Measurements from ENCODE around the gene ENO4. TPM values are rescaled to one million over a fixed set of nuclear protein-coding genes. Genes with fewer than 3 reads are reported as not detected.

Gene ENO4
- polyA plus RNA-seq, 4 donors = 2.2 to 3.8 (median 2.8) TPM

GRCh38 chr10:116866066-116866465 is 16.8 kb downstream of the ENO4 start:
- no peak for DNase-seq (ENCODE audit: low read depth in 4 of 4, low spot score in 2 of 4)

DNA sequence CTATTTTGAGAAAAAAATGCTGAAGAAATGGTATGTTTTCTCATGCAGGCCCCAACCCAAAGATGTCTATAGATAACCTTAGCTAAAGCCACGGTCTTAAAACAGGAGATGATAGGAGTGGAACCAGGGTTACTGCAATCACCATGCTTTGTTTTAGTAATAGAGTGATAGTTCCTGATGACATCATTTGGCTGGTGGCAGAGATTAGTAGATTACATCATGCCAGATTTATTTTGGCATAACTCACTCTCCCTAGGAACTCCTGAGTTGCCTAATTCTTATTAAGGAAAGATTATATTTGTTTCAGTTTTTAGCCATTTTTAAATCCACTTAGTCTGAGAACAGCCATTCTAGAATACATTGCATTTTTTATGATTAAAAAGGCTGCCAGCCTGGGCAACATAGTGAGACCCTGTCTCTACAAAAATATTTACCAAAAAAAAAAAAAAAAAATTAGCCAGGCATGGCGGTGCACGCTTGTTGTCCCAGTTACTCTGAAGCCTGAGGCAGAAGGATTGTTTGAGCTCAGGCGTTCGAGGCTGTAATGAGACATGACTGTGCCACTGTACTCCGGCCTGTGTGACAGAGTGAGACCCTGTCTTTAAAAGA is 17.8 kb downstream of the ENO4 start:
- no peak for DNase-seq (ENCODE audit: low read depth in 4 of 4, low spot score in 2 of 4)

DNA sequence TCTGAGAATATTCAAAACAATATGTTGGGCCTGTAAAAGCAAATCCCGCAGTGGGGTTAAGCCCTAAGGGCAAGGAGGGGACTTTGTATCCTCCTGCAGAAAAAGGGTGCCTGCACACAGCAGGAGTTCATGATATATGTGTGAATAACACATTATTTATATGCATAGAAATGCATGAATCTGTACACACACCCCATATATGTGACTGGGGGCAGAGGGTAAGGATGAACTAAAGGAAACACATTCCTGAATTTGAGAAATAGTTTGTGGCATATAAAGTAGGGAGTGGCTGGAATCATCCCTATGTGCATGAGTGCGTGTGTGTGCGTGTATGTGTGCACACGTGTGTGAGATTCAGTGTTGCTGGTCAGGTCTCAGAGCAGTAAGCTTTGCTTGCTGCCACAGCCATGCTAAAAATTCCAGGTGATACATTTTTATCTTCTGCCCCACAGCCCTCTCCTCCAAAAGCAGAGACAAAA is 18.9 kb downstream of the ENO4 start:
- no peak for DNase-seq (ENCODE audit: low read depth in 4 of 4, low spot score in 2 of 4)

GRCh38 chr10:116868722-116869121 is 19.4 kb downstream of the ENO4 start:
- DNase-seq (ENCODE audit: low read depth in 4 of 4, low spot score in 2 of 4) = no peak

GRCh38 chr10:116870949-116871348 is 21.6 kb downstream of the ENO4 start:
- no peak for DNase-seq (ENCODE audit: low read depth in 4 of 4, low spot score in 2 of 4)

DNA sequence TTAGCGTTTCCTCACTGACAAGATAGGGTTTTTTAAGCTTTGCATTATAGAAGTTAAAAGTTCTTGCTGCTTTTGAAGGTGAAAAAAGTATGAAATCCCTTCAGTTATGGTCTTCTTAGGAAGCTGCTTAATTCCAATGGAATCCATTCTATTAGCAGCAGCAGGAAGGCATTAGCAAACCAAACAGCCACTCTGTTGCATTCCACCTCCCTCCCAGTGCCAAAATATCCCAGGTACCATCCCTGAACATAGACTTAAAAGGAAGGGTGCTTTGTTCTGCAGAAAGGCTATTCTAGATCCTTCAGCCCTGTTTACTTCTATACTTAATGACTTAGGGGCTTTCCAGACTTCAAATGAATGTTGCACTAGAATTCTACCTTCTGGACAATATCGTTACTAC is 23.8 kb downstream of the ENO4 start:
- DNase-seq (ENCODE audit: low read depth in 4 of 4, low spot score in 2 of 4) = no peak

DNA sequence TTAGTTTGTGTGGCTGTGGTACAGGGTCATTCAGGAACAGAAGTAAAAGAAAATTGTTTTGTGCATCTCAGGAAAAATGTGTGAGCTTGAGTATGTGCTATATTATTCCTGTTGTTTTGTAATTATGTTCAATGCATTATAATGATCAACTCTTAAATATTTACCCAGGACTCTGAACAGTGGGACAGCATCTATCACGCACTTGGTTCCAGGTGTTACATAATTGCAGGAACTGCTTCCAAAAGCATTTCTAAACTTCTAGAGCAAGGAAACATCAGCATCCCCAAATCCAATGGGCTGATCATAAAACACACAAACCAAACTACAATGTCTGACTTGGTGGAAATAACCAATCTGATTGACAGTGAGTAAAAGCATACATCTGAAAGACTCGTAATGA is 26.6 kb downstream of the ENO4 start:
- DNase-seq (ENCODE audit: low read depth in 4 of 4, low spot score in 2 of 4) = no peak

DNA sequence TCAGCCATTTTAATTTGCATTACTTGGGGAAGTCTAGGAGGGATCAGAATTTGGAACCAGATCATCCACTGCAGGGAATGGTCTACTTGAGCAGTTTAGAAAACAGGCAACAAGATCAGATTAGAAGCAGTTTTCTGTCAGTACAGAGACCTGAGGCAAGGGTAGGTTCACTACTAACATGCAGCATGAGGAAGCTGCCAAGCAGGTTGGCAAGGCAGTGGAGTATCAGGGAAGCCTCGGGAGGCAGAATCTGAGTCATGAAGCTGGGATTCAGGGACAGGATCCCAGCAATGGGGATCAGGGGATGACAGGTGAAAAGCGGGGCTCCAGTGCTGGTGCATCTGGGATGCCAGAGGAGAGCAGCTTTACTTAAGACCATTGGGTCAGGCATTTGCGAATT is 28.1 kb downstream of the ENO4 start:
- DNase-seq (ENCODE audit: low read depth in 4 of 4, low spot score in 2 of 4) = no peak

DNA sequence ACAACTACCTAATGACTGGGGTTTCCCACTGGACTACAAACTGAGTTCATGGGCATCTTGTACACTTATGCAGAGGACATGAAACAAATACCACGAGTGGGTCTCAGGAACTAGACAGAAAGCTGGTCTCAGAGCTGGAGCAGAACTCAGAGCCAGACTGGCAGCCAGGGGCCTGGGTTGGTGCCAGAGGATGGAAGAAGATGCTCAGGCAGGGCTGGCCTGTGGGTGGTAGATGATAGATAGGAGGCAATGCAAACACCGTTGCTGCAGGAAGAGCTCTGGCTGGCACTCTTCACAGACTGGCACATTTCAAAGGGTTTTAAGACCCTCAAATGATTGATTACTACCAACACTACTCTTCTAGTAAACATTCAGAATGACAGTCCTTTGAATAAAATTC is 28.8 kb downstream of the ENO4 start:
- DNase-seq (ENCODE audit: low read depth in 4 of 4, low spot score in 2 of 4) = no peak

- DNase-seq (ENCODE audit: low read depth in 4 of 4, low spot score in 2 of 4) = no peak
These were observed 30.5 kb downstream of the ENO4 start for GRCh38 chr10:116879817-116880216.

DNA sequence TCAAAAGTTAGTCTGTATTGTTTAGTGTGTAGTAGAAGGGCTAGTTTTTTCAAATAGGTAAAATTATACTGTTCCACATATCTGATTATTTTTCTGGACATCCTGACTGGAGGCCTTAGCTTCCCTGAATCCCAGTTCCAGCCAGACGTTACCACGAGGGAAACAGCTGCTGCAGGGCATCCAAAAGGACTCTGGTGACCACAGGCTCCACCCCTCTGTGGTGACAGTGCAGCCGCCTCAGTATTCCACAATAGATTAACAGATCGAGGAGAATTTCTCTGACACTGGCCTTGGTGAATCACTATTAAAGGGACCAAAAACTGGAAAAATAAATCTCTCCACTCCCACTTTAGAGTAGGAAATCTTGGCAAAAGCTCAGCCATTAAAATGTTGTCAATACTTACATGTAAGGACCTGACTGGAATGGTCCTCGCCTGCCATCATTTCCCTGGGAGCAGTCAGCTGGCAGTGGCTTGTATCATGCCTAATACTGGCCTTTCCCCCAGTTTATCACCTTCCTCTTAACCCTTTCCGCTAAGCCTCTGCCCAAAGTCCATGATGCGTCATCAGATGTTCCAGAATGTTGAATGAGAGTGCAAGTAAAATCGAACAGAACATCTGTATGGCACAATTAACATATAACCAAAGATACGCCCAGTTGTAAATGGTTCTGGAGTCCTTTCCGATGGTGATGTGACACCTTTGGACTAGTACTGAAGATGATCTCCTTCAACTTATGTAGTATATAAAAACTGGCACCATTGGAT is 31.6 kb downstream of the ENO4 start:
- DNase-seq (ENCODE audit: low read depth in 4 of 4, low spot score in 2 of 4) = no peak

DNA sequence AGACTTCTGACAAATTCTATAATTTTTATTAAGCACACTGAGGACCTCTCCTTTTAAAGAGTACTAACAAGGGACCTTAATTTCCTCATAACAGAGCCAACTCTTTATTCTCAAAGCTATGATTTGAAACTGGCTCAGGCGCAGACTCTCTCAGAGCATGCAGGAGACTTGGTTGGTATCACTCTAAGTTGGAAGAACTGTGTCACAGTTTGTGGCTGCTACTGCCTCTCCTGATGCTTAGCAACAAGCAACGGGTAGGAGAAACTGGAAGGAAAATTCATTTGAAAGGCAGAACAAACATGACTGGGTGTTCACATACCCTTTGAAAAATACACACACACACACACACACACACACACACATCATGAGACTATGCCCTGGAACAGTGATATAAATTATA is 33.3 kb downstream of the ENO4 start:
- DNase-seq (ENCODE audit: low read depth in 4 of 4, low spot score in 2 of 4) = no peak

GRCh38 chr10:116886772-116887171 is 37.5 kb downstream of the ENO4 start:
- no peak for DNase-seq (ENCODE audit: low read depth in 4 of 4, low spot score in 2 of 4)

GRCh38 chr10:116888380-116889055 is 39.2 kb downstream of the ENO4 start:
- no peak for DNase-seq (ENCODE audit: low read depth in 4 of 4, low spot score in 2 of 4)

DNA sequence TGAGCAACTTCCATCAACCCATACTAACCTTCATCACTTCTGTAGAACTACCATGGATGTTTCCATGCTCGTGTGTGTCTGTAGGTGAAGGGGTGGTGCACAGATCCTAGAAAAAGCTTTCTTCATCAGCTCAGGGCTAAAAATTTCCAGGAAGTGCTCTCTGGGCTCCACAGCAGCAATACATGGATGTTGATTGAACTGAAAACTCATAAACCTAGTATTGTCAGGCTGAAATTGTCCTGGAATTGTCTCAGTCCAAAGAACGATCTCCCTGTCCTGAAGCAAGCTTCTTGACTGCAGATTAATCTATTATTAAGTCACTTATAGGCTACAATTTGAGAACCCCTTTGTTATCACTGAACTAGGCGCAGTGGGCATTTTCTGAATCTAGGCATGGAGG is 39.8 kb downstream of the ENO4 start:
- DNase-seq (ENCODE audit: low read depth in 4 of 4, low spot score in 2 of 4) = no peak

- peak in 2 of 4 donors; percentile 48 to 59 for DNase-seq (ENCODE audit: low read depth in 4 of 4, low spot score in 2 of 4)
These were observed 41.9 kb downstream of the ENO4 start for GRCh38 chr10:116891208-116891607.

GRCh38 chr10:116892907-116893685 is 43.8 kb downstream of the ENO4 start:
- peak in 2 of 4 donors; percentile 31 to 46 for DNase-seq (ENCODE audit: low read depth in 4 of 4, low spot score in 2 of 4)

- no peak for DNase-seq (ENCODE audit: low read depth in 4 of 4, low spot score in 2 of 4)
These were observed 44.4 kb downstream of the ENO4 start for GRCh38 chr10:116893686-116894037.

- peak in 1 of 4 donors; percentile 43 for DNase-seq (ENCODE audit: low read depth in 4 of 4, low spot score in 2 of 4)
These were observed 50.3 kb downstream of the ENO4 start for GRCh38 chr10:116899626-116900025.

DNA sequence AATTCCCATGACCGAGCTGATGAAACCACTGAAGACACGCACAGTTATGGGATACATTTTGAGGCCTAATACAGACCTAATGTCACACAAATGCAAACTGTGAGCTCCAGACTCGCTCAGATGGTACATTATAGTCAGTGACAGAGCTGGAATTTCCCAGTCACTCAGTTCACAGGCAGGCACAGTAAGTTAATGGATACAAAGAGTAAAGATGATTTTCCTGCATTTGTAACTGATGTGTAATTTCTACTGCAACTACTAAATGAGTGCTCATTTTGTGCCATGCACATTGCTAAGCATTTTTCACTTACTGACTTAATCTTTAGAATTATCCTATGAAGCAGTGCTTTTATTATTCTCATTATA is 56.5 kb downstream of the ENO4 start:
- no peak for DNase-seq (ENCODE audit: low read depth in 4 of 4, low spot score in 2 of 4)
